Ishikawa (cell line): Measurements from ENCODE around the gene FAAP100.

Source experiments
- CEBPB ChIP-seq: IDR thresholded peaks from 2 replicates; pipeline ENCODE4 v1.6.1; 2012
- RAD21 ChIP-seq: IDR thresholded peaks from 2 replicates; pipeline ENCODE4 v1.6.1; 2012; ENCODE audit warnings: low read depth

GRCh38 chr17:81565231-81565630, 13.1 kb upstream of the FAAP100 start:
- TF ChIP-seq CEBPB (no peak), RAD21 (no peak)
